ENCODE data around the gene SLC28A3. TPM values are rescaled to one million over a fixed set of nuclear protein-coding genes. Genes with fewer than 3 reads are reported as not detected.
A peak's percentile ranks its signal among the peaks of the same experiment; 100 is the strongest.

Gene SLC28A3
- total RNA-seq, 1 donor from 2014 or later = not detected

- ChIA-PET CTCF (interaction anchor here (1.9 kb wide), 1 partner anchor 11 kb away, joined by 6 read pairs; no protein-coding TSS in a partner anchor), POLR2A (no interaction called here)
Observed at GRCh38 chr9:84271531-84271900, 69.0 kb downstream of the SLC28A3 start.

GRCh38 chr9:84270847-84271530 is 69.6 kb downstream of the SLC28A3 start:
- H3K27ac Mint-ChIP-seq = no peak overlapping the region
- intact Hi-C loops (cut with micrococcal nuclease) = no loop called here
- peaks cover 14% of the 10 kb centered on the region for H3K27me3 Mint-ChIP-seq
- ChIA-PET CTCF (interaction anchor here (1.9 kb wide), 1 partner anchor 10 kb away, joined by 6 read pairs; no protein-coding TSS in a partner anchor), POLR2A (no interaction called here)
- H3K4me3 Mint-ChIP-seq = peak overlapping the region; percentile 77
- no peaks in the 10 kb centered on the region for H3K36me3 Mint-ChIP-seq (ENCODE audit: low read depth)
- H3K9me3 Mint-ChIP-seq = no peaks in the 10 kb centered on the region
- DNase-seq (no peak), ATAC-seq (ENCODE audit: low read depth) (no peak)
- TF ChIP-seq, protein P1, sequence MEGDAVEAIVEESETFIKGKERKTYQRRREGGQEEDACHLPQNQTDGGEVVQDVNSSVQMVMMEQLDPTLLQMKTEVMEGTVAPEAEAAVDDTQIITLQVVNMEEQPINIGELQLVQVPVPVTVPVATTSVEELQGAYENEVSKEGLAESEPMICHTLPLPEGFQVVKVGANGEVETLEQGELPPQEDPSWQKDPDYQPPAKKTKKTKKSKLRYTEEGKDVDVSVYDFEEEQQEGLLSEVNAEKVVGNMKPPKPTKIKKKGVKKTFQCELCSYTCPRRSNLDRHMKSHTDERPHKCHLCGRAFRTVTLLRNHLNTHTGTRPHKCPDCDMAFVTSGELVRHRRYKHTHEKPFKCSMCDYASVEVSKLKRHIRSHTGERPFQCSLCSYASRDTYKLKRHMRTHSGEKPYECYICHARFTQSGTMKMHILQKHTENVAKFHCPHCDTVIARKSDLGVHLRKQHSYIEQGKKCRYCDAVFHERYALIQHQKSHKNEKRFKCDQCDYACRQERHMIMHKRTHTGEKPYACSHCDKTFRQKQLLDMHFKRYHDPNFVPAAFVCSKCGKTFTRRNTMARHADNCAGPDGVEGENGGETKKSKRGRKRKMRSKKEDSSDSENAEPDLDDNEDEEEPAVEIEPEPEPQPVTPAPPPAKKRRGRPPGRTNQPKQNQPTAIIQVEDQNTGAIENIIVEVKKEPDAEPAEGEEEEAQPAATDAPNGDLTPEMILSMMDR (IDR thresholded peaks at IDR 0.05) = no peak
- H3K4me1 Mint-ChIP-seq = peaks cover 26% of the 10 kb centered on the region

More at GRCh38 chr9:84271531-84271900, 69.0 kb downstream of the SLC28A3 start:
- H3K9me3 Mint-ChIP-seq = no peaks in the 10 kb centered on the region
- intact Hi-C loops (cut with micrococcal nuclease) = no loop called here
- peaks cover 14% of the 10 kb centered on the region for H3K27me3 Mint-ChIP-seq
- TF ChIP-seq, protein P1 (IDR thresholded peaks at IDR 0.05) = no peak
- peaks cover 22% of the 10 kb centered on the region for H3K4me1 Mint-ChIP-seq
- no peaks in the 10 kb centered on the region for H3K36me3 Mint-ChIP-seq (ENCODE audit: low read depth)
- ATAC-seq (ENCODE audit: low read depth) = peak; percentile 98
- DNase-seq = peak; percentile 21
- peak overlapping the region; percentile 77 for H3K4me3 Mint-ChIP-seq
- H3K27ac Mint-ChIP-seq = no peak overlapping the region

DNA sequence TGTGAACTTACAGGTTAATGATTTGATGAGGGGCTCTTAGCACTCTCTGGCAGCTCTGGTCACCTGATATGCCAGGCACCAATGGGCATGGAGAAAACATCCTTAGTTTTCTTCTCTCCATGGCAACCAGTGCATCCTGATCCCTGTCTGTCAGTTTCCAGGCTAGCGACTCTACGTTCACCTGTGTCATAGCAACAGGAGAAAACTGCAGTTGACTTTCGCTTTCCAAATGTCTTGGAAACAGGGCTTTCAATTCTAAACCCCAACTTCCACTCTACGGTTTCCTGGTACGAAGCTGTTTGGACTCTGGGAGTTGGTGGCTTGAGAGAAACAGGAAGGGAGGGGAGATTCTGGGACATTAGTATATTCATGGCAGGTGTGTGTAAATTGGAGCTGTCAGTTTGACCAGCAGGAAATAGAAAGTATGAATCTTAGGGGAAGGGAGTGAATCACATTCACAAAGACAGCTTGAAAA is 74.4 kb downstream of the SLC28A3 start:
- H3K36me3 Mint-ChIP-seq (ENCODE audit: low read depth) = no peaks in the 10 kb centered on the region
- TF ChIP-seq, protein P1 (IDR thresholded peaks at IDR 0.05) = no peak
- no peak overlapping the region for H3K27ac Mint-ChIP-seq
- intact Hi-C loops (cut with micrococcal nuclease) = no loop called here
- POLR2A ChIA-PET = no interaction called here
- ATAC-seq (ENCODE audit: low read depth) (no peak), DNase-seq (no peak)
- H3K27me3 Mint-ChIP-seq = peaks cover 12% of the 10 kb centered on the region
- H3K9me3 Mint-ChIP-seq = no peaks in the 10 kb centered on the region
- CTCF ChIA-PET = interaction anchor here (1.1 kb wide), 1 partner anchor 331 kb away, joined by 3 read pairs; no protein-coding TSS in a partner anchor
- no peak overlapping the region for H3K4me3 Mint-ChIP-seq
- H3K4me1 Mint-ChIP-seq = peaks cover 15% of the 10 kb centered on the region

DNA sequence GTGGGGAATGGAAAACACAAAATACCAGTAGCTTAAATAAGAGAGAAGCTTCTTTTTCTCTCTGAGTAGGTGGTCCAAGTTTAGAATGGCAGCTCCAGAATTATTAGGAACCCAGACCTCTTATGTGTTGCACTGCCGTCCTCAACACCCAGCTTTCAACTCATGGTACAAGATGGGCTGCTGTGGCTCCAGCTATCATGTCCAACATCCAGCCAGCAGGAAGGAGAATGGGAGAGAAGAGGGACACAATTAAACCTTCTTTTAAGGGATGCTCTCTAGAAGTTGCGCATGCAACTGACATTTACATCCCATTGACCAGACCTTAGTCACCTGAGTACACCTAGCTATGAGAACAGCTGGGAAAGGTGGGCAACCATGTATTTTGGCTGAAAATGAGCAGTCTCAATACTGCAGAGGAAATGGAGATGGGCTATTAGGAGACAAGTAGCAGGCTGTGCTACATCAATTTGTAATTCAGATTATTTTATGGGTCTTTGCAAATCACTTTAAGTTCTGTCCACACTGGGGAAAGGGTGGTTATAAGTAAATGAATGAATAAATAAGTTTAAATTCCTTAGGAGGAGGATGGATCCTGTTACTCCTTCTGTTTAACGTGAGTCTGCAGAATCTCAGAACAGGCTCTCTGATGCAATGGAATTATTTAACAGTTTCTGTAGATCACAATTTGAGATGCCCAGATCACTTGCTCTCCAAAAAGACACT is 76.1 kb downstream of the SLC28A3 start:
- no peak for DNase-seq
- Mint-ChIP-seq H3K4me1 (peaks cover 7% of the 10 kb centered on the region), H3K36me3 (ENCODE audit: low read depth) (no peaks in the 10 kb centered on the region), H3K4me3 (no peak overlapping the region), H3K27ac (no peak overlapping the region), H3K27me3 (peaks cover 17% of the 10 kb centered on the region), H3K9me3 (no peaks in the 10 kb centered on the region)
- CTCF ChIA-PET = interaction anchor here (1.0 to 1.6 kb wide), 2 partner anchors 12 to 328 kb away, joined by 4 to 14 read pairs; no protein-coding TSS in a partner anchor
- POLR2A ChIA-PET = interaction anchor here (0.6 kb wide), 1 partner anchor 1830 kb away, joined by 7 read pairs; no protein-coding TSS in a partner anchor
- no peak for ATAC-seq (ENCODE audit: low read depth)
- intact Hi-C loops (cut with micrococcal nuclease) = no loop called here
- TF ChIP-seq, protein P1 (IDR thresholded peaks at IDR 0.05) = no peak

Measured in activated B cell treated with CpG ODN at 0.5 μM for 24 hours (primary cell).